A549 (cell line): ENCODE measurements around the gene PLK1.

Source experiments
- CEBPB ChIP-seq, 2 experiments: fragments of >200 bp in 1 of 2; sonication (Bioruptor Twin) in 1 of 2; formaldehyde crosslinking in 1 of 2; IDR thresholded peaks; 2 replicates each; pipeline ENCODE4 v1.6.1; 2012 to 2016
- EHMT2 ChIP-seq: fragments of 200-600 bp; sonication (generic); IDR thresholded peaks from 2 replicates; pipeline ENCODE4 v1.6.1; 2016; ENCODE audit warnings: antibody characterized with exemption, low read depth, mild to moderate bottlenecking, moderate library complexity
- EP300 ChIP-seq, 2 experiments: fragments of >200 bp; sonication (Bioruptor Twin); formaldehyde crosslinking; IDR thresholded peaks; 2 replicates in 1 of 2; 3 replicates in 1 of 2; pipeline ENCODE4 v1.6.1; 2016 to 2017
- NFE2L2 ChIP-seq: fragments of 150-350 bp; conservative IDR thresholded peaks from 2 replicates; pipeline ENCODE4 v1.6.1; 2014; ENCODE audit warnings: low read length
- NR3C1 ChIP-seq: fragments of >200 bp; sonication (Bioruptor Twin); formaldehyde crosslinking; IDR thresholded peaks from 3 replicates; pipeline ENCODE4 v1.6.1; 2017
- POLR2A ChIP-seq: IDR thresholded peaks from 2 replicates; pipeline ENCODE4 v1.6.1; 2012; ENCODE audit warnings: mild to moderate bottlenecking, low read length
- RAD21 ChIP-seq, 2 experiments: fragments of >200 bp in 1 of 2; sonication (Bioruptor Twin) in 1 of 2; formaldehyde crosslinking in 1 of 2; IDR thresholded peaks in 1 of 2; conservative IDR thresholded peaks in 1 of 2; 2 replicates in 1 of 2; 3 replicates in 1 of 2; pipeline ENCODE4 v1.6.1; 2012 to 2018; ENCODE audit warnings: inconsistent platforms in 1 of 2
- RFX5 ChIP-seq: fragments of 450-650 bp; IDR thresholded peaks from 2 replicates; pipeline ENCODE4 v1.7.1; 2014; ENCODE audit warnings: antibody characterized with exemption, mild to moderate bottlenecking, moderate library complexity
- SMC3 ChIP-seq: fragments of >200 bp; sonication (Bioruptor Twin); formaldehyde crosslinking; IDR thresholded peaks from 3 replicates; pipeline ENCODE4 v1.6.1; 2018; ENCODE audit warnings: inconsistent platforms
- SREBF2 ChIP-seq: fragments of 450-650 bp; IDR thresholded peaks from 2 replicates; pipeline ENCODE4 v1.6.1; 2014; ENCODE audit warnings: mild to moderate bottlenecking, moderate library complexity
- TF ChIP-seq, protein P1 (sequence below): fragments of >200 bp; sonication (Bioruptor Twin); formaldehyde crosslinking; IDR thresholded peaks from 3 replicates; pipeline ENCODE4 v1.5.1; 2016
- TF ChIP-seq, protein P2 (sequence below): IDR thresholded peaks from 2 replicates; pipeline ENCODE4 v1.6.1; 2012
- TF ChIP-seq, protein P3 (sequence below): fragments of 450-650 bp; IDR thresholded peaks from 2 replicates; pipeline ENCODE4 v1.6.1; 2014; ENCODE audit warnings: antibody characterized with exemption
- TF ChIP-seq, protein P4 (sequence below): fragments of 250-450 bp; sonication (Bioruptor Pico); IDR thresholded peaks from 2 replicates; pipeline ENCODE4 v1.5.0; 2021; ENCODE audit warnings: mild to moderate bottlenecking, moderate library complexity, borderline replicate concordance

DNA sequence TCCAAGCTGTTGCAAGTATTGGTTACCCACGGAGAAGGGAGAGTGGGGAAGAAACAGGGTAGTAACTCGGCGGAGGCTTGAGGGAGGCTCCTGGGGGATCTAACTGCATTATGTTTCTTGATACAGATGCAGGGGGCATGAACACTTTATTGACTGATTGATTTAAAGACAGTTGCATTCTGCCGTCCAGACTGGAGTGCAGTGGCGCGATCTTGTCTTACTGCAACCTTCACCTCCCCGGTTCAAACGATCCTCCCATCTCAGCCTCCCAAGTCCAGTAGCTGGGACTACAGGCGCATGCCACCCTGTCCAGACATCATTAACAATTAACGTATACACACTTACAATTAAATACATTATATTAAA lies 49.4 kb downstream of the PLK1 start:
- TF ChIP-seq, protein P1, sequence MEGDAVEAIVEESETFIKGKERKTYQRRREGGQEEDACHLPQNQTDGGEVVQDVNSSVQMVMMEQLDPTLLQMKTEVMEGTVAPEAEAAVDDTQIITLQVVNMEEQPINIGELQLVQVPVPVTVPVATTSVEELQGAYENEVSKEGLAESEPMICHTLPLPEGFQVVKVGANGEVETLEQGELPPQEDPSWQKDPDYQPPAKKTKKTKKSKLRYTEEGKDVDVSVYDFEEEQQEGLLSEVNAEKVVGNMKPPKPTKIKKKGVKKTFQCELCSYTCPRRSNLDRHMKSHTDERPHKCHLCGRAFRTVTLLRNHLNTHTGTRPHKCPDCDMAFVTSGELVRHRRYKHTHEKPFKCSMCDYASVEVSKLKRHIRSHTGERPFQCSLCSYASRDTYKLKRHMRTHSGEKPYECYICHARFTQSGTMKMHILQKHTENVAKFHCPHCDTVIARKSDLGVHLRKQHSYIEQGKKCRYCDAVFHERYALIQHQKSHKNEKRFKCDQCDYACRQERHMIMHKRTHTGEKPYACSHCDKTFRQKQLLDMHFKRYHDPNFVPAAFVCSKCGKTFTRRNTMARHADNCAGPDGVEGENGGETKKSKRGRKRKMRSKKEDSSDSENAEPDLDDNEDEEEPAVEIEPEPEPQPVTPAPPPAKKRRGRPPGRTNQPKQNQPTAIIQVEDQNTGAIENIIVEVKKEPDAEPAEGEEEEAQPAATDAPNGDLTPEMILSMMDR = no peak; the same call in none of the 3 replicates
- TF ChIP-seq EP300 (IDR thresholded peaks at IDR 0.05) (no peak), RAD21 (conservative IDR thresholded peaks at IDR 0.05 in 1 of 2, IDR thresholded peaks at IDR 0.05 in 1 of 2) (no peak), CEBPB (IDR thresholded peaks at IDR 0.05) (no peak), NFE2L2 (no peak), SREBF2 (no peak), RFX5 (no peak), POLR2A (no peak), SMC3 (no peak), NR3C1 (no peak), EHMT2 (no peak)
- TF ChIP-seq, protein P2, sequence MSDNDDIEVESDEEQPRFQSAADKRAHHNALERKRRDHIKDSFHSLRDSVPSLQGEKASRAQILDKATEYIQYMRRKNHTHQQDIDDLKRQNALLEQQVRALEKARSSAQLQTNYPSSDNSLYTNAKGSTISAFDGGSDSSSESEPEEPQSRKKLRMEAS = no peak
- TF ChIP-seq, protein P3, sequence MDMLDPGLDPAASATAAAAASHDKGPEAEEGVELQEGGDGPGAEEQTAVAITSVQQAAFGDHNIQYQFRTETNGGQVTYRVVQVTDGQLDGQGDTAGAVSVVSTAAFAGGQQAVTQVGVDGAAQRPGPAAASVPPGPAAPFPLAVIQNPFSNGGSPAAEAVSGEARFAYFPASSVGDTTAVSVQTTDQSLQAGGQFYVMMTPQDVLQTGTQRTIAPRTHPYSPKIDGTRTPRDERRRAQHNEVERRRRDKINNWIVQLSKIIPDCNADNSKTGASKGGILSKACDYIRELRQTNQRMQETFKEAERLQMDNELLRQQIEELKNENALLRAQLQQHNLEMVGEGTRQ = no peak
- TF ChIP-seq, protein P4, sequence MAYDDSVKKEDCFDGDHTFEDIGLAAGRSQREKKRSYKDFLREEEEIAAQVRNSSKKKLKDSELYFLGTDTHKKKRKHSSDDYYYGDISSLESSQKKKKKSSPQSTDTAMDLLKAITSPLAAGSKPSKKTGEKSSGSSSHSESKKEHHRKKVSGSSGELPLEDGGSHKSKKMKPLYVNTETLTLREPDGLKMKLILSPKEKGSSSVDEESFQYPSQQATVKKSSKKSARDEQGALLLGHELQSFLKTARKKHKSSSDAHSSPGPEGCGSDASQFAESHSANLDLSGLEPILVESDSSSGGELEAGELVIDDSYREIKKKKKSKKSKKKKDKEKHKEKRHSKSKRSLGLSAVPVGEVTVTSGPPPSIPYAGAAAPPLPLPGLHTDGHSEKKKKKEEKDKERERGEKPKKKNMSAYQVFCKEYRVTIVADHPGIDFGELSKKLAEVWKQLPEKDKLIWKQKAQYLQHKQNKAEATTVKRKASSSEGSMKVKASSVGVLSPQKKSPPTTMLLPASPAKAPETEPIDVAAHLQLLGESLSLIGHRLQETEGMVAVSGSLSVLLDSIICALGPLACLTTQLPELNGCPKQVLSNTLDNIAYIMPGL (CRISPR knock-in tag) = no peak
